ENCODE measurements around the gene TMPRSS9. TPM values are rescaled to one million over a fixed set of nuclear protein-coding genes. Genes with fewer than 3 reads are reported as not detected.

The TMPRSS9 gene
- total and polyA plus RNA-seq, 8 donors, result 1.1 TPM; not detected in 7

GRCh38 chr19:2321565-2322283 lies 38.3 kb upstream of the TMPRSS9 start:
- intact Hi-C loops (cut with DNase I; ENCODE audit: low total_unique reads), result loop anchor here (10.0 kb wide), 1 partner anchor 87 kb away; the partner anchor contains the start of genes PLEKHJ1 and SF3A2
- Histone ChIP-seq H3K4me1 (peaks cover 0 to 18% (median 5%) of the 10 kb centered on the region in 4 donors), H3K27me3 (no peaks in the 10 kb centered on the region), H3K4me3 (no peak overlapping the region), H3K36me3 (peaks cover 7 to 59% (median 51%) of the 10 kb centered on the region in 4 donors), H3K9me3 (no peaks in the 10 kb centered on the region), H3K27ac (no peak overlapping the region)
- TF ChIP-seq POLR2AphosphoS5 (IDR thresholded peaks at IDR 0.05), result no peak
- TF ChIP-seq POLR2A (IDR thresholded peaks at IDR 0.05), result no peak
- no peak for TF ChIP-seq EP300 (IDR thresholded peaks at IDR 0.05)
- no peak for TF ChIP-seq CTCF (IDR thresholded peaks at IDR 0.05)
- WGBS, 5 donors, result 87 to 93% (median 89%) methylated on average over 12 to 39 of the region's 39 CpGs
- no peak for DNase-seq

DNA sequence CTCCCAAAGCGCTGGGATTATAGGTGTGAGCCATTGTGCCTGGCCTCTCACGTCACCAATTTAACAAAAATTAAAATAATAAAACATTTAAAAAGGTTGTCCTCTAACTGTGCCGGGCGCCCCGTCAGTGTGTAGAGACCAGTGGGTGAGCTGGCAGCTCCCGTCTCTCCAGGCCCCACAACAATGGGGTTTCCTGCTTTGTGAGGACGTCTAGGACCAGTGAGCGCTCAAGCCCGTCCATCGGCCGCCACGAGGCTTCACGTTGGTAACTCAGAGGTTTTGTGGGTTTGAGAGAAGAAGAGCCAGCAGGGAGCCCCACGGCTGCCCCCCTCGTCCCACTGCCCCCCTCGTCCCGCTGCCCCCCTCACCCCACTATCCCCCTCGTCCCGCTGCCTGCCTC lies 36.4 kb upstream of the TMPRSS9 start:
- Histone ChIP-seq H3K9me3 (no peaks in the 10 kb centered on the region), H3K4me3 (no peak overlapping the region), H3K27me3 (no peaks in the 10 kb centered on the region), H3K4me1 (peaks cover 9 to 31% (median 19%) of the 10 kb centered on the region in 4 donors), H3K36me3 (peaks cover 7 to 59% (median 51%) of the 10 kb centered on the region in 4 donors), H3K27ac (no peak overlapping the region)
- intact Hi-C loops (cut with DNase I; ENCODE audit: low total_unique reads), result loop anchor here (10.0 kb wide), 1 partner anchor 89 kb away; the partner anchor contains the start of genes PLEKHJ1 and SF3A2
- WGBS, 5 donors, result 90 to 93% (median 92%) methylated on average over 19 of the region's 19 CpGs
- TF ChIP-seq CTCF (IDR thresholded peaks at IDR 0.05) (no peak), EP300 (IDR thresholded peaks at IDR 0.05) (no peak), POLR2A (IDR thresholded peaks at IDR 0.05) (no peak), POLR2AphosphoS5 (IDR thresholded peaks at IDR 0.05) (no peak)
- no peak for DNase-seq

DNA sequence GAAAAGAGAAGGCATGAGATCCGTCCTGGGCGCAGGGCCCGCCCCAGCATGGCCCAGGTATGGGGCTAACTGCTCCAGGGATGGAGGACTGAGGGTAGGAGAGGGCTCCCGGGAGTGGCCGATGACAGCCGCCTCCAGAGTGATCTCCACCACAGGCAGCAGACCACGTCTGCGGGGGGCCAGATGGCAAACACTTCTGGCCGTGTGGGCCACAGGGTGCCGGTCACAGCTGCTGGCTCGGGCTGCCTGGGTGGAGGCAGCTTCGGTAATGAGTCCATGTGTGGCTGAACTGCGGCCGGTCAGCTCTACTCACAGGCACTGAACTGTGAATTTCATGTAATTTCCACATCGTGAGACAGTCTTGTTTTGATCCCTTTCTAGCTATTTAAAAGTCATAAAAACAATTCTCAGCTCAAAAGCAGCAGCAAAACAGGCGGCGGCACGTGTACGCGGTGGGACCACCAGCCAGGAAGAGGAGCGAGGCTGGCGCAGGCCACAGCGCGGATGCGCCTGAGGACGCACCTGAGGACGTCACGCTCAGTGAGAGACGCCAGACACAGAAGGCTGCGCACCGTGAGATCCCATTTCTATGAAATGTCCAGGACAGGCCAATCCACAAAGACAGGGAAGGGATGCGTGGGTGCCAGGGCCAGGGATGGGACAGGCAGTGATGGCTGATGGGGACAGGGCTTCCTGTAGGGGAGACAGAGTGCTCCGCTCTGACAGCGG lies 35.7 kb upstream of the TMPRSS9 start:
- Histone ChIP-seq H3K4me1 (peaks cover 13 to 36% (median 24%) of the 10 kb centered on the region in 4 donors), H3K27ac (no peak overlapping the region), H3K36me3 (peaks cover 7 to 59% (median 51%) of the 10 kb centered on the region in 4 donors), H3K27me3 (no peaks in the 10 kb centered on the region), H3K4me3 (no peak overlapping the region), H3K9me3 (no peaks in the 10 kb centered on the region)
- intact Hi-C loops (cut with DNase I; ENCODE audit: low total_unique reads), result loop anchor here (10.0 kb wide), 1 partner anchor 90 kb away; the partner anchor contains the start of genes PLEKHJ1 and SF3A2
- TF ChIP-seq CTCF (IDR thresholded peaks at IDR 0.05) (no peak), POLR2A (IDR thresholded peaks at IDR 0.05) (no peak), POLR2AphosphoS5 (IDR thresholded peaks at IDR 0.05) (no peak), EP300 (IDR thresholded peaks at IDR 0.05) (no peak)
- 88 to 89% (median 89%) methylated on average over 20 to 34 of the region's 34 CpGs for WGBS, 5 donors
- no peak for DNase-seq

GRCh38 chr19:2325281-2326046 lies 34.6 kb upstream of the TMPRSS9 start:
- H3K4me3 ChIP-seq, result no peak overlapping the region
- DNase-seq, result no peak
- H3K27me3 ChIP-seq, result no peaks in the 10 kb centered on the region
- WGBS, 5 donors, result 75 to 80% (median 76%) methylated on average over 23 to 29 of the region's 29 CpGs
- TF ChIP-seq EP300 (IDR thresholded peaks at IDR 0.05) (no peak), CTCF (IDR thresholded peaks at IDR 0.05) (no peak), POLR2A (IDR thresholded peaks at IDR 0.05) (no peak), POLR2AphosphoS5 (IDR thresholded peaks at IDR 0.05) (no peak)
- peaks cover 22 to 47% (median 35%) of the 10 kb centered on the region in 4 donors for H3K4me1 ChIP-seq
- intact Hi-C loops (cut with DNase I; ENCODE audit: low total_unique reads), result loop anchor here (10.0 kb wide), 1 partner anchor 91 kb away; the partner anchor contains the start of genes PLEKHJ1 and SF3A2
- H3K9me3 ChIP-seq, result no peaks in the 10 kb centered on the region
- no peak overlapping the region for H3K27ac ChIP-seq
- peaks cover 7 to 59% (median 51%) of the 10 kb centered on the region in 4 donors for H3K36me3 ChIP-seq
